GM12892 (cell line): ENCODE results near the gene SNAPC3.

ENCODE experiments used
- DNase-seq: peaks from one replicate; pipeline ENCODE4 v3.0.0; 2011; ENCODE audit not compliant: insufficient read length
- FAIRE-seq: peaks from 2 replicates; lab custom pipeline; 2011; peaks lifted over from hg19 to GRCh38; lab: Jason Lieb, UNC
- POLR2A ChIP-seq: IDR thresholded peaks from 2 replicates; pipeline ENCODE4 v1.6.1; 2011; ENCODE audit warnings: low read depth, low read length, control low read depth
- POLR2AphosphoS5 ChIP-seq: IDR thresholded peaks from 2 replicates; pipeline ENCODE4 v1.6.1; 2011; ENCODE audit warnings: low read depth, low read length, control low read depth
- TAF1 ChIP-seq: IDR thresholded peaks from 2 replicates; pipeline ENCODE4 v1.6.1; 2011; ENCODE audit warnings: low read depth, mild to moderate bottlenecking, control low read depth, low read length, borderline replicate concordance

The SNAPC3 gene

DNA sequence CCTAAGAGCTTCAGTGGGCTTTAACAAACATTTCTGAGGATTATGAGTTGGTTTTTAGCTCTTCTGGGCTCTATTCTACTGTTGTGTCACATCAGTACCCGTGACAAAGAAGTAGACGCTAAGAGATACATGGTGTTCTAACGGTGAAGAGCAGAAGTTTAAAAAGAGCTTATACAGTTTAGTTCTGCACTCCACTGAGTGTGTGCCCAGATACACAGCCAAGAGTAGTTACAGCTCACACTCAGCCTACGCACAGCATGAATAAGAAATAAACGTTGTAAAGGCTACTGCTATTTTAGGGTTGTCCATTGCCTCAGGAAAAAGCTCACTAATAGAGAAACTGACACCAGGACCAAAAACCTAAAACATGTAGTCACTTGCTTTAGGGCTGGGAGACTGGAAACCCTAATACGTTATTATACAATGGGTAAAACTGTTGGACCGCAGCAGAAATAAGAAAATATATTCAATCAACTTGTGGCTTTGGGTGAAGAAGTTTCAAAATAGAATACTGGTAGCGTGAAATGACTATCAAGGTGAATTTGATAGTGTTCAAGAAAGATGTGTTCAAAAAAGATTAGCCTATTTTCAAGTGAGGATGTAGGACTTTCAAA, 53.4 kb downstream of the SNAPC3 start:
- TF ChIP-seq POLR2AphosphoS5: no peak
- TF ChIP-seq TAF1: no peak
- no peak for TF ChIP-seq POLR2A
- FAIRE-seq (no peak), DNase-seq (no peak)

- FAIRE-seq (no peak), DNase-seq (no peak)
- no peak for TF ChIP-seq TAF1
- no peak for TF ChIP-seq POLR2AphosphoS5
- TF ChIP-seq POLR2A: no peak
Observed at GRCh38 chr9:15480028-15480427, 57.4 kb downstream of the SNAPC3 start.

DNA sequence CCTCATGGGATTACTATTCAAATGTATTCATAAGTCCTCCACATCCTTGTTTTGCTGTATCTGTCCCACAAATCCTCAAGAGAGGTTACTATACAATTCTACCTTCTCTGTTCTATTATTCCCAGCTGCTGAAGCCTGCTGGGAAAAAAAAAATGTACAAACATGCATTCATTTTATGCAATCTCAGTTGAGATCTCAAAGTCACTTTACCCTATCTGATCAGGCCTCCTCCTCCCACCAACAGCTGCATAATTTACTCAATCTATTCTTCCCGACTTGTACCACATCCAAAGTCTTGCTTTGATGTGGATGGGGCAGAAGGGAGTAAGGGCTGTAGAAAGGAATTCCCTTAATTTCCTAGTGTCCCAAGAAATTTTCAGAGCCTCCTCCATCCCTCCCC, 59.5 kb downstream of the SNAPC3 start:
- no peak for TF ChIP-seq POLR2A
- TF ChIP-seq TAF1: no peak
- no peak for TF ChIP-seq POLR2AphosphoS5
- DNase-seq (no peak), FAIRE-seq (no peak)

DNA sequence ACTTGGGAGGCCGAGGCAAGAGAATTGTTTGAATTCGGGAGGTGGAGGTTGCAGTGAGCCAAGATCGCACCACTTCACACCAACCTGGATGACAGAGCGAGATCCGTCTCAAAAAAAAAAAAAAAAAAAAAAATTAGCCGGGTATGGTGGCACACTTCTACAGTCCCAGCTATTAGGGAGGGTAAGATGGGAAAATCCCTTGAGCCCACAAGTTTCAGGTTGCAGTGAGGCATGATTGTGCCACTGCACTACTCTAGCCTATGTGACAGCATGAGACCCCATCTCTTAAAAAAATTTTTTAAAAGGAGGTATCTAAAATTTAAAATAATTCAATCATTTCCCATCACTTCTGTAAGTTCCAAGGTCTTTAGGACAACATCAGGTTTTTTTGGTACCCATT, 62.1 kb downstream of the SNAPC3 start:
- FAIRE-seq (no peak), DNase-seq (no peak)
- TF ChIP-seq POLR2AphosphoS5 (no peak), TAF1 (no peak), POLR2A (no peak)

GRCh38 chr9:15485836-15486666, 63.4 kb downstream of the SNAPC3 start:
- TF ChIP-seq POLR2A (no peak), POLR2AphosphoS5 (no peak), TAF1 (no peak)
- no peak for DNase-seq
- FAIRE-seq: no peak

GRCh38 chr9:15491950-15492349, 69.3 kb downstream of the SNAPC3 start:
- DNase-seq: no peak
- FAIRE-seq: no peak
- no peak for TF ChIP-seq POLR2AphosphoS5

GRCh38 chr9:15492485-15493150, 69.9 kb downstream of the SNAPC3 start:
- TF ChIP-seq TAF1 (no peak), POLR2A (peak; percentile 44; the same call in 1 of the 2 replicates), POLR2AphosphoS5 (peak; percentile 81; the same call in 1 of the 2 replicates)

GRCh38 chr9:15498246-15498995, 75.7 kb downstream of the SNAPC3 start:
- no peak for TF ChIP-seq POLR2AphosphoS5
- TF ChIP-seq POLR2A: 0 out of 2 replicates have a peak, but pooled peaks have one; percentile 16
- no peak for DNase-seq
- no peak for FAIRE-seq

More at GRCh38 chr9:15492485-15493150, 69.9 kb downstream of the SNAPC3 start:
- FAIRE-seq (no peak), DNase-seq (no peak)

DNA sequence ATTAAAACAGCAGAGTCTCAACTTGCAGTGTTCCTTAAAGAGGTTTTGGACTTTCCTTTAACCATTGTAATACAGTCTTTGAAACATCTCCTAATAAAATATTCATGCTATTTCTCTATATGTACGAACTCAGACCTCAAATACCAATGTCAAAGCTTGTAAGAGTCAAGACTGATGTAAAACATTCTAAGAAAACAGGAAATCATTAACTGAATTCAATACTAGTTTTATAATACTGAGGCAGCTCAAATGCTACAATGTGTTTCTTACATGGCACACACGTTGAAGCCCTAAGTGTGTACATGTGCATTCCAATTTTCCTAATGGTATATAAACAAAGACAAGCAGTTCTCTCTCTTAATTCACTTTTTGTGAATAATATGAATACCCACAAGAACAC, 76.5 kb downstream of the SNAPC3 start:
- TF ChIP-seq POLR2AphosphoS5 (no peak), TAF1 (no peak), POLR2A (no peak)
- FAIRE-seq: no peak
- DNase-seq: no peak

DNA sequence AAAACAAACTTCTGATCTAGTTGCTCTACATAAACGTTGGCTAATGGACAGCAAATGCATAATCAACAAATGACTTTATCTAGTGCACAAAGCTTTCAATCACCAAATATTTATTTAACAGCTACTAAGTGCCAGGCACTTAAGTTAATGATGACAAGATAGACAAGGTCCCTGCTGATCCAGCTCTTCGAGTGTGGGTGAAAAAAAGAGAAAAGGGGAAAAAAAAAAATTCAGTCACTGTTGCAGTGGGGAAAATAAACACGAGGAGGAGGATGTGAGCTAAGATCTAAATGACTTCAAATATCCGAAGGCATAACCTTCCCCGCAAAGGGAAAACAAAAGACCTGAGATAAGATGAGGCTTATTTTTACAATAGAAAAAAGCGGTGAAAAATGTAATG, 78.5 kb downstream of the SNAPC3 start:
- FAIRE-seq: no peak
- DNase-seq: no peak
- TF ChIP-seq TAF1 (no peak), POLR2A (no peak; the same call in 1 of the 2 replicates), POLR2AphosphoS5 (no peak)

- FAIRE-seq (peak; percentile 14), DNase-seq (no peak)
- no peak for TF ChIP-seq POLR2AphosphoS5
- TF ChIP-seq POLR2A: no peak
- no peak for TF ChIP-seq TAF1
Observed at GRCh38 chr9:15501803-15502202, 79.1 kb downstream of the SNAPC3 start.
